Neural cell (in vitro differentiated cells): ENCODE results near the gene CRYGS.

ENCODE experiments used
- CTCF ChIP-seq: fragments of 450-650 bp; IDR thresholded peaks from 2 replicates; pipeline ENCODE4 v1.5.1; 2014; ENCODE audit warnings: antibody characterized with exemption, mild to moderate bottlenecking, moderate library complexity; ENCODE audit not compliant: poor library complexity, severe bottlenecking
- EP300 ChIP-seq: fragments of 450-650 bp; conservative IDR thresholded peaks from 2 replicates; pipeline ENCODE4 v1.6.1; 2014; ENCODE audit warnings: antibody characterized with exemption, mild to moderate bottlenecking, moderate library complexity; ENCODE audit not compliant: poor library complexity, severe bottlenecking
- EZH2 ChIP-seq: fragments of 200-600, 300-800 bp; shearing (Covaris generic), sonication (generic); IDR thresholded peaks from 2 replicates; pipeline ENCODE4 v1.6.1; 2014; ENCODE audit warnings: antibody characterized with exemption, low read length, borderline replicate concordance, mild to moderate bottlenecking; ENCODE audit not compliant: insufficient read depth, poor library complexity, severe bottlenecking
- POLR2AphosphoS5 ChIP-seq: IDR thresholded peaks from 2 replicates; pipeline ENCODE4 v1.6.1; 2012

DNA sequence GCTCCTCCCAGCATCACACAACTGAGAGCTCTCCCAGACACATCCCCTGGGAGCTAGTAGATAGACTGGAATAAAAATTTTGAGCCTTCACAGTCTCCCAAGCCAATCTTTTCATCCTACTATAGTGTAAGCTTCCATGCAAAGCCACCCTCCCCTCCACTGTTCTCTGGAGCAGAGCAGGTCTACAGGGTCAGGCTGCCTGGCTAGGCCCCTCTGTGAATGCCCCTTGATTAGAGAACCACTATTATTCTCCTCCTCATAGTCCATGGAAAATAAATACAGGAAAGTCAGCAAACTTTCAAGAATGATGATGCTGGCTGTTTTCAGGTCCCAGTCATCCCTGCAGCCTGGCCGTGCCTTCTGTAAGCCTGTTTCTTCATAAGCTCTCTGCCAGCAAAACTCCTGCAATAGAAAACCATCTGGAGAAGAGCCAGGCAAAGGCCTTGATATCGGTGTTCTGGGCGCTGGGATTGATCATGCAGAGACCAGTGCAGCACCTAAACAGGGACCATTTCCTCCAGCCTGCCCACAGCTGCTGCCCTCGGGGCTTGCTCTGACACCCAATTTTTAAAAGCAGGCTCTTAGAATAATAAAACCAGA is 51.7 kb downstream of the CRYGS start:
- TF ChIP-seq CTCF (no peak), EP300 (no peak), EZH2 (no peak), POLR2AphosphoS5 (no peak)
